ENCODE data around the gene ACAP2.

ACAP2 gene

GRCh38 chr3:195248281-195248680 is 194.5 kb downstream of the ACAP2 start:
- ChIA-PET POLR2A (no interaction called here), CTCF (interaction anchor here (2.5 kb wide), 1 partner anchor 565 kb away, joined by 11 read pairs; no protein-coding TSS in a partner anchor)
- no peak for DNase-seq (ENCODE audit: extremely low spot score)
- TF ChIP-seq, protein P1, sequence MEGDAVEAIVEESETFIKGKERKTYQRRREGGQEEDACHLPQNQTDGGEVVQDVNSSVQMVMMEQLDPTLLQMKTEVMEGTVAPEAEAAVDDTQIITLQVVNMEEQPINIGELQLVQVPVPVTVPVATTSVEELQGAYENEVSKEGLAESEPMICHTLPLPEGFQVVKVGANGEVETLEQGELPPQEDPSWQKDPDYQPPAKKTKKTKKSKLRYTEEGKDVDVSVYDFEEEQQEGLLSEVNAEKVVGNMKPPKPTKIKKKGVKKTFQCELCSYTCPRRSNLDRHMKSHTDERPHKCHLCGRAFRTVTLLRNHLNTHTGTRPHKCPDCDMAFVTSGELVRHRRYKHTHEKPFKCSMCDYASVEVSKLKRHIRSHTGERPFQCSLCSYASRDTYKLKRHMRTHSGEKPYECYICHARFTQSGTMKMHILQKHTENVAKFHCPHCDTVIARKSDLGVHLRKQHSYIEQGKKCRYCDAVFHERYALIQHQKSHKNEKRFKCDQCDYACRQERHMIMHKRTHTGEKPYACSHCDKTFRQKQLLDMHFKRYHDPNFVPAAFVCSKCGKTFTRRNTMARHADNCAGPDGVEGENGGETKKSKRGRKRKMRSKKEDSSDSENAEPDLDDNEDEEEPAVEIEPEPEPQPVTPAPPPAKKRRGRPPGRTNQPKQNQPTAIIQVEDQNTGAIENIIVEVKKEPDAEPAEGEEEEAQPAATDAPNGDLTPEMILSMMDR (IDR thresholded peaks at IDR 0.05; ENCODE audit: control extremely low read depth, extremely low read depth, low read depth, missing control alignments): no peak

DNA sequence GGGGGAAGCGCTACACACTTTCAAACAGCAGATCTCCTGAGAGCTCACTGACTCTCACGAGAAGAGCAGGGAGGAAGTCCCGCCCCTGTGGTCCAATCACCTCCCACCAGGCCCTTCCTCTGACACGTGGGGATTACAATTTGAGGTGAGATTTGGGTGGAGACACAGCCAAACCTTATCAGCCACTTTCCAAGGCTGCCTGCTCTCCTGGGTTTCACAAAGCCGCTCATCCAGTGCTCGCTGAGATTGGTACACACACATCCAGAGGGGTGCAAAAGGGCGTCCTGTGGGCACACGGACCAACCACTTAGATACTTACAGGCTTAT is 195.0 kb downstream of the ACAP2 start:
- ChIA-PET POLR2A (no interaction called here), CTCF (no interaction called here)
- TF ChIP-seq, protein P1 (IDR thresholded peaks at IDR 0.05; ENCODE audit: control extremely low read depth, extremely low read depth, low read depth, missing control alignments): no peak
- DNase-seq (ENCODE audit: extremely low spot score): no peak

DNA sequence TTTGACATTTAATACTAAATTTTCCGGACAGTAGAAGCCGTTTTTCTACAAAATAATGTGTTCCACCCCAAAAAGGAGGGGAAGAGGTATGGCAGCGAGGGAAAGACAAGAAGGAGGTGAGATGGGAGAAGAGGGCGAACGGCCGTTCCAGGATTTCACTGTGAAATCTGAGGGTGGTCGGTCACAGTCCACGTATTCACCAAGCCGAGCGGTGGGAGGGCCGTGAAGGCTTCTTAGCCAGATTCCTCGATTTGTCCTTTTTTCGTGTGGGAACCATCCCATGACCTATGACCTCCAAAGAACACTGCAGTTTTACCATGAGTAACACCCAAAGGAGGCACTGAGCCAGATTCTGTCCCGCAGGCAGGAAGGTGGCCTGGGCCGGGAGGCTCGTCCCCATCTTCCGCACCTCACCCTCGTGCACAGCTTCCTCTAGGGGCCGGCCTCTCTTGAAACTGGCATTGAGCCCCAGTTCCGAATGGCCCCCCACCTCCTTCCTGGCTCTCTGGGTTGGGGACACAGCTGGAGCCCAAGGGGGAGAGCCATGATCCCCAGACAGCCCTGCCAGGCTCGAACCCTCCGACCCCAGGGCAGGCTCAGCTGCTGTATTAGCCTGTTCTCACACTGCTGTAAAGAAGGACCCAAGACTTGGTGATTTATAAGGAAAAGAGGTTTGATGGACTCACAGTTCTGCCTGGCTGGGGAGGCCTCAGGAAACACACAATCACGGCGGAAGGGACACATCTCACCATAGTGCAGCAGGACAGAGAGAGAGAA is 195.5 kb downstream of the ACAP2 start:
- CTCF ChIA-PET: no interaction called here

DNA sequence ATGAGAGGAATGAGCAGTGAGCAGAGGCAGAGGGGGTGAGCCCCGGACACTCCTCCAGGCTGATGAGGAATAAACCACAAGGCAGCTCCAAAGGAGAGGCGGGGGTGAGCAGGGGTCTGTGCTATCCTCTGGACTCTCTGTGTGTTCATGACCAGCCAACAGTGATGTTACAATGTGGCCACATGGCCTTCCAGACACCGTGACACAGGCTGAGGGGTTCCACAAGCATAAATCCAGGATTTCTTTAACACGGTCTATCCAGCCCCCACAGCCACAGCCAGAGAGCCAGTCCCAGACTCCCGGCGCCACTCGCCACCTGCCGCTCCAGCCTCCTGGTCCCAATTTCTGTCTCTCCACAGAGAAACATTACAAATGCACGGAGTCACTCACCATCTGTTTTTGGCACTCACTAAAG is 196.2 kb downstream of the ACAP2 start:
- ChIA-PET POLR2A (no interaction called here), CTCF (no interaction called here)
- DNase-seq (ENCODE audit: extremely low spot score): no peak
- TF ChIP-seq, protein P1 (IDR thresholded peaks at IDR 0.05; ENCODE audit: control extremely low read depth, extremely low read depth, low read depth, missing control alignments): no peak

More for the DNA sequence above, 195.5 kb downstream of the ACAP2 start:
- TF ChIP-seq, protein P1 (IDR thresholded peaks at IDR 0.05; ENCODE audit: control extremely low read depth, extremely low read depth, low read depth, missing control alignments): no peak
- no peak for DNase-seq (ENCODE audit: extremely low spot score)
- POLR2A ChIA-PET: no interaction called here

- POLR2A ChIA-PET: no interaction called here
- CTCF ChIA-PET: interaction anchor here (1.5 kb wide), 1 partner anchor 10 kb away, joined by 4 read pairs; no protein-coding TSS in a partner anchor
- DNase-seq (ENCODE audit: extremely low spot score): no peak
- TF ChIP-seq, protein P1 (IDR thresholded peaks at IDR 0.05; ENCODE audit: control extremely low read depth, extremely low read depth, low read depth, missing control alignments): no peak
Measured at GRCh38 chr3:195245531-195245951, 197.3 kb downstream of the ACAP2 start.

- TF ChIP-seq, protein P1 (IDR thresholded peaks at IDR 0.05; ENCODE audit: control extremely low read depth, extremely low read depth, low read depth, missing control alignments): no peak
- POLR2A ChIA-PET: no interaction called here
- CTCF ChIA-PET: interaction anchor here (1.7 to 2.4 kb wide), 2 partner anchors 11 to 559 kb away, joined by 6 to 7 read pairs; no protein-coding TSS in a partner anchor
- DNase-seq (ENCODE audit: extremely low spot score): no peak
Measured at GRCh38 chr3:195241592-195242355, 201.0 kb downstream of the ACAP2 start.
